GM18511 (cell line): ENCODE measurements around the gene LDLRAD4.
"Not testable (repeated sequence)": the region's sequence is repeated elsewhere in the genome, so short reads cannot be mapped to it uniquely, and the experiment has no call there.

ENCODE experiments used
- ATAC-seq: cut with Tn5 transposase; IDR thresholded peaks from one replicate; pipeline ENCODE4 v1.9.1; 2021; ENCODE audit warnings: mild to moderate bottlenecking, moderate library complexity; ENCODE audit not compliant: unreplicated experiment

LDLRAD4 gene

DNA sequence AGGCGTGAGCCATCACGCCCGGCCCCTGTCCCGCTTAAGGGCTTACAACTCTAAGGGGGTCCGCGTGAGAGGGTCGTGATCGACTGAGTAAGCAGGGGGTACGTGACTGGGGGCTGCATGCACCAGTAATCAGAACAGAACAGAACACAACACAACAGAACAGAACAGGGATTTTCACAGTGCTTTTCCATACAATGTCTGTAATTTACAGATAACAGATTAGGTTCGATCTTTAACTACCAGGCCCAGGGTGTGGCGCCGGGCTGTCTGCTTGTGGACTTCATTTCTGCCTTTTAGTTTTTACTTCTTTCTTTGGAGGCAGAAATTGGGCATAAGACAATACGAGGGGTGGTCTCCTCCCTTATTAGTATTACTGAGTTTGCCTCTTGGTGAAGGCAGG, 458.8 kb downstream of the LDLRAD4 start:
- ATAC-seq = not testable (repeated sequence)

DNA sequence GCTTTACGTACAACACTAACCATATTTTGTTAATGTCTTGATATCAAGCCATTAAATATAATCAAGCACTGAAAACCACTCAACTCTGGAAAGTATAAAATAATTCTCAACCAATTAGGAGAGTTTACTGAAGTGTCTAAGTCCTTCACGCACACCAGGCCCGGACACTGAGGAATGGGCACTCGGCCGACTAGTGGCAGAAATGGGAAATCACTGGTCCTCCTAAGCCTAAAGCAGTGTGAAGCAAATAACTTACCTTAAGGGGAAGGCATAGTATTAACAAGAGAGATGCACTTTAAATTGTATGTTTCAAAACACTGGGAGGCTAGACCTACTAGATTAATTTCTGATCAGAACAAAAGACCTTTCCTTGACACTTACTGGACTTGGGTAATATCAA, 462.1 kb downstream of the LDLRAD4 start:
- ATAC-seq = no peak

DNA sequence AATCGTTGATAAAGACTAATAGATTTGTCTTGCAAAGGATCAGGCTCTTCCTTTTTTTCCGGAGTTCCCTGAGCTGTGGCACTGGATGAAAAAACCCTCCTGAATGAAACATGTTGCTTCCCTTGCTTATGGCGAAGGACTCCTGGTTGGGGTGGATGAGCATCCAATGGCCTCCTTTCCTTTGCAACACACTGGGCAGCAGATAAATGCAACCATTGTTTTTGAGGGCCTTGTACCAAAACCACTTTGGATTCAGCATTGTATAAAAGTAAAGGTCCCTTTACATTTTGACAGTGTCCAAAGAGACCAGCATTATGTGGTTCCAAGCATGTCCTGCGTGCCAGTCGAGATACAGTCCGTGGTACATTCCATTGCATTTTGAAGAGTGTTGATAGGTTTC, 463.1 kb downstream of the LDLRAD4 start:
- ATAC-seq = no peak

DNA sequence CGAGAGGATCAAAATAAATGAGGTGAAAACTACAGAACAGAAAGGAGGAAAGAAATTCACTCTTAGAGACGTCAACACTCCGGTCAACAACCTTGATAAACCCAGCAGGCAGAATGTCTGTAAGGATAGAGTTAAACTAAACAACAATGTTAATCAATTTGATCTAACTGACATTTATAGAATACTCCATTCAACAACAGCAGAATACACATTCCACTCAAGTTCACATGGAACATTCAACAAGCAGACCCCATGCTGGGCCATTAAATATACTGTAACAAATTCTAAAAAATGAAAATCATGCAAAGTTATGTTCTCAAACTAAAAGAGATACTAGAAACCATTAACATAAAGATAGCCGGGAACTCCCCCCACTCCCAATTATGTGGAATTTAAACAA, 466.0 kb downstream of the LDLRAD4 start:
- ATAC-seq = no peak

DNA sequence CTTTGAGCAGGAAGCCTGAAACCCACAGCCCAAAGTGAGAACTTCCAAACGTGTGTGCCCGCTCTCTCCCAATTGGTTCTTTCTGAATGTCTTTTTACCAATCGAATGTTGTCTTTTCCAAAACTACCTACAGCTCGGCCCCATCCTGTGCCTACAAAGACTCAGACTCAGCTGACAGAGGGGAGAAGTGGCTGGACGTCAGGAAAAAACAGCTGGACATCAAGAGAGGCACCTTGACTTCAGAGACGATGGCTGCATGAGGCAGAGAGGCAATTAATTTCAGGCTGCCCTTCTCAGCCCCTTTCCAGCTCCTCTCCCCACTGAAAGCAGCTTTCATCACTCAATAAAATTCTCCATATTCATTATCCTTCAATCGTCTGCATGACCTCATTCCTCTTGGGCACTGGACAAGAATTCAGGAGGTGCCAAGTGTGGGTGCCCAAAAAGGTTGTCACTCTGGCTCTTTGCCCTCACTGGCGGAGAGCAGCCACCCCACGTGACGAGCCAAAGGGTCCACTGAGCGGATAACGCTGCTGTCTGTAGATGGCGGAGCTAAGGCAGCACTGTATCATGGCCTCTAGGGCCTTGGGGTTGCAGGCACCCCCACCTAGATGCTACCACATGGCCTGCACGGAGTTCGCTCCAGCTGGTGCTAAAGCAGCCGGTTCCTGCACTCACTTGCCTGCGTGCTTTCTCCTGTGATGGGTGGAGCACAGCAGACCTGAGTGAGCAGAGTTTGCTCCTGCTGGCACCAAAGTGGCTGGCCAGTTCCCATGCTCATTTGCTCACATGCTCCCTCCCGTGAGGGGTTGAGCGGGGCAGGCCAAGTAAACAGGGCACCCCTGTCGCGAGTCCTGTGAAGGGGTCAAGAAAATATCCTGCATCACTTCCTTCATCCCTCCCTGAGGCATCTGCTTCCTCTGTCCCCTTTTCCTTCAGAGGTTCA, 469.9 kb downstream of the LDLRAD4 start:
- no peak for ATAC-seq

DNA sequence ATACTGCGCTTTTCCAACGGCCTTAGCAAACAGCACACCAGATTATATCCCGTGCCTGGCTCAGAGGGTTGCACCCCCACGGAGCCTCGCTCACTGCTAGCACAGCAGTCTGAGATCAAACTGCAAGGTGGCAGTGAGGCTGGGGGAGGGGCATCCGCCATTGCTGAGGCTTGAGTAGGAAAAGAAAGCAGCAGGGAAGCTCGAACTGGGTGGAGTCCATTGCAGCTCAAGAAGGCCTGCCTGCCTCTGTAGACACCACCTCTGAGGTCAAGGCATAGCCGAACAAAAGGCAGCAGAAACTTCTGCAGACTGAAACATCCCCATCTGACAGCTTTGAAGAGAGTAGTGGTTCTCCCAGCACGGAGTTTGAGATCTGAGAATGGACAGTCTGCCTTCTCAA, 471.5 kb downstream of the LDLRAD4 start:
- not testable (repeated sequence) for ATAC-seq

DNA sequence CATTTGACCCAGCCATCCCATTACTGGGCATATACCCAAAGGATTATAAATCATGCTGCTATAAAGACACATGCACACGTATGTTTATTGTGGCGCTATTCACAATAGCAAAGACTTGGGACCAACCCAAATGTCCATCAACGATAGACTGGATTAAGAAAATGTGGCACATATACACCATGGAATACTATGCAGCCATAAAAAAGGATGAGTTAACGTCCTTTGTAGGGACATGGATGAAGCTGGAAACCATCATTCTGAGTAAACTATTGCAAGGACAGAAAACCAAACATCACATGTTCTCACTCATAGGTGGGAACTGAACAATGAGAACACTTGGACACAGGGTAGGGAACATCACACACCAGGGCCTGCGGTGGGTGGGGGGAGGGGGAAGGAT, 476.8 kb downstream of the LDLRAD4 start:
- not testable (repeated sequence) for ATAC-seq

DNA sequence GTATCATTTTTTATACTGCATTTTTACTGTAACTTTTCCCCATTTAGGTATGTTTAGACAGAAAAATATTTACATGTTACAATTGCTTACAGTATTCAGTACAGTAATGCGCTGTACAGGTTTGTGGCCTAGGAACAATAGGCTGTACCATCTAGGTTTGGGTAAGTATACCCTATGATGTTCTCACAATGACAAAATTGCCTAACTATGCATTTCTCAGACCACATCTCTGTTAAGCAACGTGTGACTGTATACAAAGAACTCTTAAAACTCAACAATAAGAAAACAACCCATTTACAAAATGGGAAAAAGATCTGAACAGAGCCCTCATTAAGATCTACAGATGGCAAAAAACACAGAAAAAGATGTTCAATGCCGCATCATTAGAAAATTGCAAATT, 478.4 kb downstream of the LDLRAD4 start:
- ATAC-seq = no peak

DNA sequence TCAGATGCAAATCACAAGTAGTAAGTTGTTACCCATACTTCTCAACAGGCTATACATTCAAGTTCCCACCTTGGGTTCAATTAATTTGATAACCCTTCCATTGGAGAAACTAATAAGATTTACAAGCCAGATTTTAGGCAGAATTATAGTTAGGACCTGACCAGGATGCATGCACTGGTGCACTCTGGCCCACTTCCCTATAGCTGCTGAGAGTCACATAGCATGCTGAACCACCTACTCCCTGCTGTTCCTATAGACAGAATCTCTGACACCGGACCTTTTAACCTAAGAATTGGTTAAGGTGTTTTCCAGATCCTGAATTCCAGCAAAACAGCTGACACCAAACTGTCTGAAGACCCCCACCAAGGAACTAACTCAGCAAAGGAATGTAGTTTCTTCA, 481.6 kb downstream of the LDLRAD4 start:
- ATAC-seq = no peak
